ENCODE measurements around the gene AIFM3.

Gene AIFM3

GRCh38 chr22:20981787-20982562, 14.9 kb downstream of the AIFM3 start, which contains the start of gene LZTR1:
Gene LZTR1 (plus strand): TSS chr22:20982297. CDS start chr22:20982372, 75 bp downstream.
- Histone ChIP-seq H4K20me1 (peaks cover 0 to 9% (median 0%) of the 10 kb centered on the region in 11 experiments; a peak in 5 of 22 replicates), H3K4me3 (peak within 1 kb of the TSS; percentile 72 to 92 (median 82)), H3K4me1 (peaks cover 24 to 27% (median 26%) of the 10 kb centered on the region in 10 experiments), H3K36me3 (peaks cover 15 to 34% (median 28%) of the 10 kb centered on the region in 11 experiments), H3K27ac (peak within 1 kb of the TSS; percentile 58 to 98 (median 90)), H3K27me3 (no peaks in the 10 kb centered on the region), H3K4me2 (peak within 1 kb of the TSS; percentile 88 to 97 (median 94)), H3K9me3 (replicated peaks in 1 of 11) (peaks cover 8 to 10% (median 9%) of the 10 kb centered on the region in 11 experiments; a peak in 20 of 22 replicates), H3K9ac (peak within 1 kb of the TSS; percentile 83 to 94 (median 91))
- no peak for TF ChIP-seq Cebpa-rat (IDR thresholded peaks at IDR 0.05)

DNA sequence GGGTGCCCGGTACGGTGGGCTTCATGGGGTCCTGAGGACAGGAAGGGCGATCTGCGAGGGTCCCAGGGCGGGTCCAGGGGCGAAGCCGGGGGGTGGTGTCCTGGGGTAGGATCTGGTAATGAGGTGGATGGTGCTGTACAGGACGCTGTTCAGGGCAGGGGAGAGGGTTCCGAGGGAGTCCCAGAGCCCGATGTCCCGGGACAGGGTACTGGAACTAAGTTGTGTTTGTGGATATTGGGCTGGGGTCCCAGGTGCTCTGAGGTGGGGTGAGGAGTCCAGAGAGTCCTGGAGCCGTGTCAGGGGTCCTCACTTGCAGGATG, 15.5 kb downstream of the AIFM3 start:
- no peak for TF ChIP-seq Cebpa-rat (IDR thresholded peaks at IDR 0.05)
- Histone ChIP-seq H3K9me3 (replicated peaks in 1 of 11) (peaks cover 8 to 10% (median 9%) of the 10 kb centered on the region in 11 experiments; a peak in 20 of 22 replicates), H4K20me1 (peaks cover 0 to 11% (median 0%) of the 10 kb centered on the region in 11 experiments; a peak in 5 of 22 replicates), H3K4me3 (peak overlapping the region; percentile 72 to 92 (median 82)), H3K27me3 (no peaks in the 10 kb centered on the region), H3K9ac (peak overlapping the region; percentile 83 to 94 (median 91)), H3K36me3 (peaks cover 20 to 40% (median 33%) of the 10 kb centered on the region in 11 experiments), H3K27ac (peak overlapping the region; percentile 58 to 98 (median 90)), H3K4me2 (peak overlapping the region; percentile 88 to 97 (median 94)), H3K4me1 (peaks cover 24 to 27% (median 26%) of the 10 kb centered on the region in 10 experiments)

DNA sequence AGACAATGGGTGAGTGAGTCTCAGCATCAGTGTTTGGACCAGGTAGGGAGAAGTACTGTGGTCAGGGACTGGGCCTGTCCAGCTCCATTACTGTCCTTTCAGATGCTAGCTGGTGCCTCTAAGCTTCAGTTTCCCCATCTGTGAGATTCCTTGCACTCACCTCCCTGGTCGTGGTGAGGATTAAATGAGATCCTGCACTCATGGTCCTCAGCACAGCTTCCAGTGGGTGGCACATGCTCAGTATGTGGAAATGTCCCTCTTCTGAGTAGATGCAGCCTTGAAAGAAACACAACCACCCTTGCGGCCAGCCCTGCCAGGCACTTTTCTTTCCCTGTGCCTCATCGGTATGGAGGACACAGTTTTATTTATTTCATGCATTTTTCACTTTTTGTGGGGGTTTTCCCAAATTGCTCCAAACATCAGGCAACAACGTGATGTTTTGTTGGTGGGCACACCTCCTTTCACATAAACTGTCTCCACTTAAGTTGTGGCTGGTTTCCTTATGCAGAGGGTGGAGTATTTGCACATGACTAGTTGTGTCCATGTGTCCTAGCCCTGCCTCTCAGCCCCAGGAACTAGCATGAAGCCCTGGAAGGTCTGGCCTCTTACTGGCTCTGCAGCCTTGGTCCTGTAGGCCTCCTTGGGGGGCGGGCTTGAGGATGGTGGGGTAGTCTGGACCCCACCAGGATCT, 16.2 kb downstream of the AIFM3 start:
- Histone ChIP-seq H3K36me3 (peaks cover 27 to 47% (median 40%) of the 10 kb centered on the region in 11 experiments), H4K20me1 (peaks cover 0 to 18% (median 2%) of the 10 kb centered on the region in 11 experiments; a peak in 8 of 22 replicates), H3K9me3 (replicated peaks in 1 of 11) (peaks cover 8 to 10% (median 9%) of the 10 kb centered on the region in 11 experiments; a peak in 20 of 22 replicates), H3K9ac (peak overlapping the region; percentile 83 to 94 (median 91)), H3K4me2 (peak overlapping the region; percentile 88 to 97 (median 94)), H3K4me3 (peak overlapping the region; percentile 72 to 92 (median 82)), H3K27ac (peak overlapping the region in 8 of 11 experiments; percentile 87 to 98 (median 92); a peak in 8 of 22 replicates), H3K27me3 (no peaks in the 10 kb centered on the region), H3K4me1 (peaks cover 24 to 27% (median 26%) of the 10 kb centered on the region in 10 experiments)
- TF ChIP-seq Cebpa-rat (IDR thresholded peaks at IDR 0.05) = no peak

DNA sequence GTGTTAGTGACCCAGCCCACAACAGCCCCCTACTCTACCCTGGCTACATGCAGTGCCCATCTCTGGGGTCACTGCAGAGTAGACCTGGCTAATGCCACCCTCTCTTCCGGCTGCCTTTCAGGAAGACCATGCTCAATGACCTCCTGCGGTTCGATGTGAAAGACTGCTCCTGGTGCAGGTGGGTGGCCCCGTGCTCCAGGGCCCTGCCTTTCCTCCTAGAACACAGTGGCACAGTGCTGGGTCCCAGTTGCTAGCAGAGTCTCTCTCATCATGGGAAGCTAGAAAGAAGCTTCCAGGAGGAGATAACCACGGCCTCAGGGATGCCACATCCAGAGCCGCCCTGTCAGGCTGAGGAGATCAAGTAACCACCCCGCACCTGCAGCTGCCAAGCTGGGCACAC, 18.7 kb downstream of the AIFM3 start:
- Histone ChIP-seq H4K20me1 (peaks cover 0 to 41% (median 13%) of the 10 kb centered on the region in 11 experiments; a peak in 11 of 22 replicates), H3K4me3 (no peak overlapping the region), H3K9me3 (replicated peaks in 1 of 11) (no peaks in the 10 kb centered on the region), H3K27me3 (no peaks in the 10 kb centered on the region), H3K4me2 (no peak overlapping the region), H3K4me1 (peaks cover 35 to 46% (median 42%) of the 10 kb centered on the region in 10 experiments), H3K36me3 (peaks cover 33 to 65% (median 46%) of the 10 kb centered on the region in 11 experiments), H3K9ac (peak overlapping the region in 1 of 11 experiments; percentile 25; a peak in 1 of 22 replicates), H3K27ac (no peak overlapping the region)
- TF ChIP-seq Cebpa-rat (IDR thresholded peaks at IDR 0.05) = no peak

DNA sequence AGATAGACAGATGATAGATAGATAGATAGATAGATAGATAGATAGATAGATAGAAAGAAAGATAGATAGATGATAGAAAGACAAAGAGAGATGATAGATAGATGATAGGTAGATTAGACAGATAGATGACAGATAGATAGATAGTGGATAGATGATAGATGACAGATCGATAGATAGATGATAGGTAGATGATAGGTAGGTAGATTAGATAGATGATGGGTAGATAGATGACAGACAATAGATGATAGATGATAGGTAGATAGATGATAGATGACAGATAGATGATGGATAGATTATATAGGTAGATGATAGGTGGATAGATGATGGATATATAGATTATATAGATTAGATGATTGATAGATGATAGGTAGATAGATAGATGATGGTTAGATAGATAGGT, 19.3 kb downstream of the AIFM3 start:
- H4K20me1 ChIP-seq = peaks cover 0 to 48% (median 16%) of the 10 kb centered on the region in 11 experiments; a peak in 11 of 22 replicates
- peaks cover 29 to 39% (median 36%) of the 10 kb centered on the region in 10 experiments for H3K4me1 ChIP-seq
- H3K4me3 ChIP-seq = no peak overlapping the region
- no peak overlapping the region for H3K27ac ChIP-seq
- H3K4me2 ChIP-seq = no peak overlapping the region
- no peak for TF ChIP-seq Cebpa-rat (IDR thresholded peaks at IDR 0.05)
- H3K9me3 ChIP-seq (replicated peaks in 1 of 11) = no peaks in the 10 kb centered on the region
- H3K27me3 ChIP-seq = no peaks in the 10 kb centered on the region
- no peak overlapping the region for H3K9ac ChIP-seq
- peaks cover 38 to 72% (median 52%) of the 10 kb centered on the region in 11 experiments for H3K36me3 ChIP-seq

GRCh38 chr22:20987375-20987774, 20.3 kb downstream of the AIFM3 start:
- H3K4me1 ChIP-seq = peaks cover 27 to 36% (median 33%) of the 10 kb centered on the region in 10 experiments
- H3K9ac ChIP-seq = no peak overlapping the region; a peak in 1 of 22 replicates
- H3K4me2 ChIP-seq = no peak overlapping the region
- H3K9me3 ChIP-seq (replicated peaks in 1 of 11) = no peaks in the 10 kb centered on the region
- no peaks in the 10 kb centered on the region for H3K27me3 ChIP-seq
- peaks cover 48 to 82% (median 62%) of the 10 kb centered on the region in 11 experiments for H3K36me3 ChIP-seq
- no peak overlapping the region for H3K27ac ChIP-seq
- TF ChIP-seq Cebpa-rat (IDR thresholded peaks at IDR 0.05) = no peak
- peaks cover 0 to 58% (median 16%) of the 10 kb centered on the region in 11 experiments; a peak in 11 of 22 replicates for H4K20me1 ChIP-seq
- H3K4me3 ChIP-seq = no peak overlapping the region

GRCh38 chr22:20988573-20989322, 21.7 kb downstream of the AIFM3 start:
- H3K27ac ChIP-seq = 0 out of 22 replicates have a peak overlapping the region, but pooled peaks of 1 of the 11 experiments have one; percentile 16
- no peaks in the 10 kb centered on the region for H3K9me3 ChIP-seq (replicated peaks in 1 of 11)
- peaks cover 60 to 91% (median 76%) of the 10 kb centered on the region in 11 experiments for H3K36me3 ChIP-seq
- TF ChIP-seq Cebpa-rat (IDR thresholded peaks at IDR 0.05) = no peak
- peak overlapping the region in 10 of 11 experiments; percentile 2 to 62 (median 44); a peak in 10 of 22 replicates for H3K9ac ChIP-seq
- no peak overlapping the region for H3K4me3 ChIP-seq
- peak overlapping the region in 10 of 11 experiments; percentile 31 to 70 (median 60); a peak in 19 of 22 replicates for H3K4me2 ChIP-seq
- no peaks in the 10 kb centered on the region for H3K27me3 ChIP-seq
- H4K20me1 ChIP-seq = peaks cover 0 to 72% (median 16%) of the 10 kb centered on the region in 11 experiments; a peak in 11 of 22 replicates
- H3K4me1 ChIP-seq = peaks cover 16 to 24% (median 21%) of the 10 kb centered on the region in 10 experiments

Data from BLaER1 treated with 17β-estradiol and CSF1 and Interleukin-3, amounts not matched to agents 10 nM and 100 nM (cell line).